Ovary (tissue), 3 donors: Measurements from ENCODE around the gene EML2.

Experiments
- CTCF ChIP-seq, 3 donors: fragments of 450-650 bp in 2 of 3; fragments of 200-600 bp in 1 of 3; IDR thresholded peaks; one replicate each; pipeline versions ENCODE4 v1.5.1 to v1.8.0; 2016 to 2022; ENCODE audit warnings: antibody characterized with exemption in 3 of 3, mild to moderate bottlenecking in 1 of 3
- EP300 ChIP-seq: sonication (generic); formaldehyde crosslinking; IDR thresholded peaks from one replicate; pipeline ENCODE4 v1.6.1; 2017; ENCODE audit warnings: antibody characterized with exemption
- POLR2A ChIP-seq: fragments of 450-650 bp; IDR thresholded peaks from one replicate; pipeline ENCODE4 v1.6.1; 2017; ENCODE audit warnings: antibody characterized with exemption, mild to moderate bottlenecking, moderate library complexity
- donor health status: DM: no; HTN: no; CAD: no.

DNA sequence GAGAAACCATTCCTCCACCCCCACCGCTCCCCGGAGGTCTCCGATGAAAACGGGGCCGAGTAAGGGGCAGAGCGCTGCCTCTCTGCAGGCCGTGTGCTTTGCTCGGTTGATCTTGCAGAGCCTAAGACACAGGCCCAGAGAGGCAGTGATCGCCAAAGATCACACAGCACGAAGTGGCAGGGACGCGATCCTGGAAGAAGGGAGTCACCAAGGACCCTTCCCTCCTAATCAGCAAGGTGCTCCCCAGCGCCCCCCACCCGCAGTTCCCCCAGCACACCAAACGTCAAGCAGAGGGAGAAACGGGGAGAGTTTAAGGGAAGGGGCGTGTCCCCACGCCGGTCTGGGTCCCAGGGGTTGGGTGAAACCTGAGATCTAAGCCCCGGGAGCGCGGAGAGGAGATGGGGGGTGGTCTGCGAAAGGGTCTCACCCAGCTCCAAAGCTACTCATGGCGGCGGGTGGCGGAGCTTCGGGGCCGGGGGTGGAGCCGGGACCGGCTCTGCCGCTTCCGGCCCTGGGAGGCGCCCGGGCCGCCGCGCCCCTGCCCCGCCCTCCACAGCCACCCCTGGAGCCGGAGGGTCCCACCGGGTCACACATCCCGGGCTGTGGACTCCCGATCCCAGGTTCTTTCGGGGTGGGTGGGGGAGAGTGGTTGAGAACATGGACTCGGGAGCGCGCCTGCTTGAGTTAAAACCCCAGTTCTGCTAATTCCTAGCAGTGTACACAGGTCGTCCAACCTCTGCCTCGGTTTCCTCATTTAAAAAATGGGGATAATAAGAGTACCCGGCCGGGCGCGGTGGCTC is at the start of gene EML2:
- TF ChIP-seq CTCF (IDR thresholded peaks at IDR 0.05) (no peak), POLR2A (no peak), EP300 (no peak)
